Left cardiac atrium (tissue), 4 donors: ENCODE measurements around the gene AKIRIN1. TPM values are rescaled to one million over a fixed set of nuclear protein-coding genes. Genes with fewer than 3 reads are reported as not detected.
"Not testable (repeated sequence)": the region's sequence is repeated elsewhere in the genome, so short reads cannot be mapped to it uniquely, and the experiment has no call there.

Experiments used
- ATAC-seq, 2 donors: fragments of 200-7000 bp; cut with Tn5 transposase; one replicate each; pipeline ENCODE4 v1.9.1; 2020; ENCODE audit warnings: mild to moderate bottlenecking in 2 of 2, moderate library complexity in 2 of 2
- DNase-seq: peaks from one replicate; pipeline ENCODE4 v3.0.0-alpha.2; 2020
- intact Hi-C, 2 donors: fragments of 100-400 bp; cut with DNase I; formaldehyde crosslinking; loops; one replicate each; pipeline versions ENCODE4 v1.14.1 to v1.15.1; 2022 to 2023
- total RNA-seq, 2 donors: library from RNA; stranded (reverse); fragmentation: NEBNext Ultra II Directional; extraction: Animal tissue kit (Norgen Biotek cat#: 25700); gene quantifications; one replicate each; pipeline ENCODE4 v1.2.1, GENCODE V29; 2021
- donor health status: DM: no; HTN: yes; CAD: no.
- donor health status: DM: no; HTN: yes; CAD: no; lungs with severe emphysema.
- donor health status: DM: yes; HTN: yes; CAD: no.
- donor health status: Dilated cardiomyopathy.

The AKIRIN1 gene
- total RNA-seq, 2 donors from 2014 or later = 42.4 to 63.9 TPM

DNA sequence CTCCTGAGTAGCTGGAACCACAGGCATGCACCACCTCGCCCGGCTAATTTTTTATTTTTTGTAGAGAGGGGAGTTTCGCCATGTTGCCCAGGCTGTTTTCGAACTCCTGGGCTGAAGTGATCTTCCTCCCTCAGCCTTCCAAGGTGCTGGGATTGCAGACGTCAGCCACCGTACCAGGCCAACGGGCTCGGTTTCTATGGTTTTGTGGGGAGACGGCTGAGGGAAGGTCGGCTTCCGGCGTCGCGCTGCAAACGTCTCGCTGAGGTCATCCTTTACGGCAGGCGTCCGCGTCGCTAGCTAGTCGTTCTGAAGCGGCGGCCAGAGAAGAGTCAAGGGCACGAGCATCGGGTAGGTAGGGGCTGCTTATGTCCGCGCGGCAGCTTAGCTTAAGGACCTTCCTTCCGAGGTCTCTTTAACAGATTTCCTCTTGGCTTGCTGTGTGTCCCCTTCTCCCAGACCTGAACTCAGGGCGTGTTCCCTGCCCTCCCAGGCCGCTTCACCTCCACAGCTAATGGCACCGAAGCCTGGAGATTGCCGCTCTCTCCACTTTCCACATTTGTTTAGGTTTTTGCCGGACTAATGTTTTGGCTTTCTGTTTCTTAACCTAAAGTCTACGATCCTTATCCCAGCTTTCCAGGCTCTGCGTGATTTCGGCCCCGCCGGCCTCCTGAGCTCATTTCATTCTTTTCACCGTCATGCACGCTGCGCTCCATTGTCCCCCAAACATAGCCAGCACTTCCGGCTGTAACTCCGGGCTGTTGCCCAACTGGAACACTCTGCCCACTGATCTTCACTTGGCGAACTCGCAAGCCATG is 35.2 kb downstream of the AKIRIN1 start, which contains the start of gene NDUFS5:
NDUFS5 (plus strand) TSS at position 300 of the 815 bp plus-strand sequence. CDS start 2,375 bp downstream, outside the sequence.
- ATAC-seq = peak; percentile 96 to 97
- intact Hi-C loops = loop anchor here in 1 of 2 donors (2.0 kb wide), 1 partner anchor 55 kb away; no protein-coding TSS in a partner anchor

DNA sequence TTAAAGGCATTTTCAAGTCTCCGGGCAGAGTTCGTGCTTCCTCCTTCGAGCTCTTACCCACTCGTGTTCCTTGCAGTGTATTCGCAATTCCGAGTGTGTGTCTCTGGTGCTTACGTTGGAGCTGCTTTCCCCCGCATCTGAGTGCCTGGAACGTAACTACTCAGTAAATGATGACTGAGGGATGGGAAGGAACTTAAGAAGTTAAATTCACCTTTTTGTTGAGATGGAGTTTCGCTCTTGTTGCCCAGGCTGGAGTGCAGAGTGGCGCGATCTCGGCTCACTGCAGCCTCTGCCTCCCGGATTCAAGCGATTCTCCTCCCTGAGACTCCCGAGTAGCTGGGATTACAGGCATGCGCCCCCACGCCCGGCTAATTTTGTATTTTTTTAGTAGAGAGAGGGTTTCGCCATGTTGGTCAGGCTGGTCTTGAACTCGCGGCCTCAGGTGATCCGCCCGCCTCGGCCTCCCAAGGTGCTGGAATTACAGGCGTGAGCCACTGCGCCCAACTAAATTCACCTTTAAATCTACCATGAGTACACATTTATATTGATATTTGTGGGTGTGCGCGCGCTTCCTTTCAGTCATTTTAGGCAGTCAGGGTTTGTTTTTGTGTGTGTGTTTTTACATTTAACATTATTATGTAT is 35.9 kb downstream of the AKIRIN1 start:
- no peak for DNase-seq
- no peak for ATAC-seq
- intact Hi-C loops = loop anchor here in 1 of 2 donors (2.0 kb wide), 1 partner anchor 54 kb away; no protein-coding TSS in a partner anchor

More for the DNA sequence above, 35.2 kb downstream of the AKIRIN1 start, which contains the start of gene NDUFS5:
- DNase-seq = peak; percentile 95

DNA sequence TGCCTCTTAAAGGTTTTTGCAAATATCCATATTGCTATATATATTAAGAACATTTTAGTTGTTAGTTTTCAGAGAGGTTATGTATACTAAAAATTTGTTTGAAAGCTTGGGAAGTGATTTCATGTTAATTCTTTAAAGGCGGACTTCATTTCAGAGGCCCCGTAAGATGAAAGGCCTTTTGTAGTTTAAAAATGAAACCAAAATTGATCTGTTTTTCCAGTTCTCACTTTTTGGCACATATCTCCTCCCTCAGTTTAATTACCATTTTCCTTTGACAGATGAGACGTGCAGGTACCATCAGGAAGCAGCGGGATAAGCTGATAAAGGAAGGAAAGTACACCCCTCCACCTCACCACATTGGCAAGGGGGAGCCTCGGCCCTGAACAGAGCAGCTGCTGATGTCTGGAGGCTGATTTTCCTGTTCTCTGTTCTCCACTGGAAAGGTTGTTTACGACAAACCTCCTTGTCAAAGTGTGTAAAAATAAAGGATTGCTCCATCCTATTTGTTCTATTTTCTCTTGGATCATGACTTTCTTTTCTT is 43.1 kb downstream of the AKIRIN1 start:
- no peak for DNase-seq
- intact Hi-C loops = no loop called here
- ATAC-seq = no peak

DNA sequence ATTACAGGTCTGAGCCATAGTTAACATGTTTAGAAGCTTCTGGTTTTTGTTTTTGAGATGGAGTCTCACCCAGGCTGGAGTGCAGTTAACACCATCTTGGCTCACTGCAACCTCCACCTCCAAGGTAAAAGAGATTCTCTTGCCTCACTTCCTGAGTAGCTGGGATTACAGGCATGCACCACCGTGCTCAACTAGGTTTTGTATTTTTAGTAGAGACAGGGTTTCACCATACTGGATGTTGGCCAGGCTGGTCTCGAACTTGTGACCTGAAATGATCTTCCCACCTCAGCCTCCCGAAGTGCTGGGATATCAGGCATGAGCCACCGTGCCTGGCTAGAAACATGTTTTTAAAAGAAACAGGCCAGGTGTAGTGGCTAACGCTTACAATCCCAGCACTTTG is 45.6 kb downstream of the AKIRIN1 start:
- intact Hi-C loops = no loop called here
- DNase-seq (no peak), ATAC-seq (no peak)

DNA sequence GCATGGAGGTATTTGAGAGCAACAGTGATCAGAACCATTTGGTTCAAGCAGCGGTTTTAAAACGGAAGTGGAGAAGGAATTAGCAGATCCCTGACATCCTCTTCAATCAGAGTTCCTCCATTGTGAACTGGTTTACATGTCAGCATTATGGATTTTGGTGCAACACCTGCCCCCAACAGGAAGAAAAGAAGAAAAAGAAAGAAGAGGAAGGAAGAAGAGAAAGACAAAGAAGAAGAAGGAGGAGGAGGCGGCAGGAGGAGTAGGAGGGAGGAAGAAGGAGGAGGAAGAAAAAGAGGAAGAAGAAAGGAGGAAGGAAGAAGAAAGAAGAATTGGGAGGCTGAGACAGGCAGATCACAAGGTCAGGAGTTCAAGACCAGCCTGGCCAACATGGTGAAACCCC is 52.4 kb downstream of the AKIRIN1 start:
- intact Hi-C loops = no loop called here
- ATAC-seq (no peak), DNase-seq (no peak)

DNA sequence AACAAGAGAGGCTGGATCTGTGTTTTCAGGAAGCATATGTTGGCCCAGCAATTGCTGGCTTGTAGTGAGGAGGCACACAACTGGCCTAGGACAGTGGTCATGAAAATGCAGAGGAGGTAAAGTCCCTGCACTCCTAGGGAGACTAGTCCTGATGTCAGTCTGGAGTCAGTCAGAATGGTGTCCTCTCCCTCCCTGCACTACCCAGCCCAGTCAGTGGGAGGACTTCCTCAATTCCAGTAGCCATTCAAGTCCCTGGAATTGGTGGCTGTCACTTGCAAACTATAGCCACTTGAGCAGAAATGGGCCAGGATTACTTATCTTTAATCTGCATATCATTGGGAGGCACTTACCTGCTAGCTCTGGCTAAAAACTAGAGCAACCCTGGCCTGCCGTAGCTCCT is 53.7 kb downstream of the AKIRIN1 start:
- ATAC-seq (no peak), DNase-seq (no peak)
- intact Hi-C loops = no loop called here

DNA sequence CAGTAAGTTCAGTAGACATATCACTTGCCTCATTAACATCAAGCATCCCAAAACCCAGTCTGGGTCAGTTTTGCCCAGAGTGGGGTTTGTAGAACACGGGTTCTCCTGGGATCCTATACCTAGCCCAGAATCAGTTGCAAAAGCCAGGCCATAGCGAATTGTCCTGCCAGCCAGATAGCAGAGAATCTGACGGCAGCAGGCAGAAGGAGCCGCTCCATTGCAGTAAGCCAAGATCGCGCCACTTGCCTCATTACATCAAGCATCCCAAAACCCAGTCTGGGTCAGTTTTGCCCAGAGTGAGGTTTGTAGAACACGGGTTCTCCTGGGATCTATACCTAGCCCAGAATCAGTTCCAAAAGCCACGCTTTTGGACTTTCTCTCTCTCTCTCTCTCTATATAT is 54.2 kb downstream of the AKIRIN1 start:
- intact Hi-C loops = no loop called here
- no peak for ATAC-seq
- no peak for DNase-seq

DNA sequence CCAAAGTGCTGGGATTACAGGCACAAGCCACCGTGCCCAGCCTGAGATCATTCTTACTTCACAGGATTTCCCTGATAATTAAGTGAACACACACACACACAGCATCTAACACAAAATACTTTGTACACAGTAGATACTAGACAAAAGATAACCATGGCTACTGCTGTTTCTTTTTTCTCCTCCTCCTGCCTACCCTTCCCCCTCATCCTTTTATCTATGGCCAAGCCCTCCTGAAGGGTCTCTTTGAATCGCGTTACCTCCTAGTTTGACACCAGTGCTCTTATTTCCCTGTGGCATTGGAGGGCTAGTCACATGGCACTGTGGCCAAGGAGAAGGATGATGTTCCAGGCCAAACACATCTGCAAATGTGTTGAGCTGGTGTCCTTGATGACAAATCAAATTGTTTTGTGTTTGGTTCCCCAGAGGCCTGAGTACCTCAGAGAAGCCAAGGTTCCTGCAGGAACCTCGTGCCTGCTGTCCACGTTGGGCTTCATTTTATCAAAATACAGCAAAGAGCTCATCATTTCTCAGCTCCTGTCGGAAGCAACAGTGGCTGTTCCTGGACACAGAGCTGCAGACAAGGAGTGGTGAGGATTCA is 55.6 kb downstream of the AKIRIN1 start:
- DNase-seq = no peak
- intact Hi-C loops = no loop called here
- ATAC-seq = peak in 1 of 2 donors; percentile 16

DNA sequence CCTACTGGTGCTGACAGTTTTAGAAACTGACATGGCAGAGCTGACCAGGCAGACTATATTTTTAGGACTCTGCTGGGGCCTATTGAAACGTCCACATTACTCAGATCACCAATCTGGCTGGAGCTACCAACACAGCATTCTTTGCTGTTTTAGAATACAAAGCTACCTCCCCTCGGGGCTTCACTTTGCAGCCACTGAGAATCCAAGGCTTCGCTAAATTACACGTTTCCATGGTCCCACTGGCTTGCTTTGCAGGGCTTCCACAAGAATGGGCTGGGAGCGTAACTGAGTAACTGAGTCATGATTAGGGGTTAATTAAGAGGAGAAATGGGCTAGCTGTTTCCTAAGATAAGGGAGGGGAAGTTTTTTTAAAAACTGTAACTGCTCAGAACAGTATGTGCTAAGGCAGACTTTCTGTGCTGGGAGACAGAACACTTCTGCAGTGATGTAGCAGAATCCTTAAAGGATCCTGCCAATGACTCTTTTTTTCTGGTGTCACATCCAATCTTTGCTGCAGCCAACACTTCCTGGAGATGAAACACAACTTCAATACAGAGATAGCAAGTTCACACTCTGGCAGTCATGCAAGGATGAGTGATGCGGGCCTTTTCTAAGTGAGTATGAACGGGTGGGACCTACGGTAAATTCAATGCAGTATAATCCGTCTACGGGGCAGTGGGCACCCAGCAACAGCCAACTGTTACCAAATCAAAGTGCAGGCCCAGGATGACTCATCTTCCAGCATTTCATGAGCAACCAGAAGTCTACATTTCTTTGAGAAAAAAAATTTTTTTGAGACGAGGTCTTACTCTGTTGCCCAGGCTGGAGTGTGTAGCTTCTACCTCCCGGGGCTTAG is 56.5 kb downstream of the AKIRIN1 start:
- peak; percentile 70 for DNase-seq
- peak; percentile 84 to 89 for ATAC-seq
- intact Hi-C loops = no loop called here

DNA sequence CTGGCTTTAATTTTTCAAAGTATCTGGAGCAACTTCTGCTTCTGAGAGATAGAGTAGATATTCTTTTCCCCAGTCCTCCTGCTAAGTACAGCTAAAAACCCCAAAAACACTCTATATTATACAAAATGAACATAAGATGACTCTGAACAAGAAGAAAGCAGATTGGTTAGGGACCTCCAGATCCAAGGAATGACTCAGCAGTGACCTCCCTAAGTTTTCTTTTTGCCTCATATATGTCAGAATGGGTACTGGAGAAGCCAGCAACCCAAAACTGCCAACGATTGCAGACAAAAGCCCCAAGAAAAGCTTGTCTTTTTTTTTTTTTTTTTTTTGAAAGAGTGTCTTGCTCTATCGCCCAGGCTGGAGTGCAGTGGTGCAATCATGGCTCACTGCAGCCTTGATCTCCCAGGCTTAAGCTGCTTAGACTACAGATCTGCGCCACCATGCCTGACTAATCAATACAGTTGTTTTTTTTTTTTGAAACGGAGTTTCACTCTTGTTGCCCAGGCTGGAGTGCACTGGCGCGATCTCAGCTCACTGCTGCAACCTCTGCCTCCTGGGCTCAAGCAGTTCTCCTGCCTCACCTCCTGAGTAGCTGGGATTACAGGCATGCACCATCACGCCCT is 57.8 kb downstream of the AKIRIN1 start:
- intact Hi-C loops = no loop called here
- DNase-seq (no peak), ATAC-seq (no peak)

DNA sequence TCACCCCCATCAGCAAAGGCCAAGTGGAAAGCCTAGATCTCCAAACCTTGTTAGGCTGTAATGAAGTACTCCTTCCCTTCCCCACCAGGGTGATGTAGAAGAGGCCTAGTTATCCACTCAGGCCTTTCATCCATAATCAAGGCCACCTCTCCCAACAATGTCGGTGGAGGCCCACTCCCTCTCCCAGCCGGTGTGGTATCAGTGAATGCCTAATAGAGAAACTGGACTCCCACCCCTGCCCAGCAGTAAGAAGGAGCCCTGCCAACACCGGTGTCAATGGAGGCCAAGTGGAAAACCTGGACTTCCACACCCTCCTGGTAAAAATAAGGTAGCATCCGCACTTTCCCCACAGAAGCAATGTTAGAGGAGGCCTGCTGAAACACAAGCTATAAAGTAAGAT is 58.9 kb downstream of the AKIRIN1 start:
- DNase-seq (no peak), ATAC-seq (no peak)
- intact Hi-C loops = no loop called here

DNA sequence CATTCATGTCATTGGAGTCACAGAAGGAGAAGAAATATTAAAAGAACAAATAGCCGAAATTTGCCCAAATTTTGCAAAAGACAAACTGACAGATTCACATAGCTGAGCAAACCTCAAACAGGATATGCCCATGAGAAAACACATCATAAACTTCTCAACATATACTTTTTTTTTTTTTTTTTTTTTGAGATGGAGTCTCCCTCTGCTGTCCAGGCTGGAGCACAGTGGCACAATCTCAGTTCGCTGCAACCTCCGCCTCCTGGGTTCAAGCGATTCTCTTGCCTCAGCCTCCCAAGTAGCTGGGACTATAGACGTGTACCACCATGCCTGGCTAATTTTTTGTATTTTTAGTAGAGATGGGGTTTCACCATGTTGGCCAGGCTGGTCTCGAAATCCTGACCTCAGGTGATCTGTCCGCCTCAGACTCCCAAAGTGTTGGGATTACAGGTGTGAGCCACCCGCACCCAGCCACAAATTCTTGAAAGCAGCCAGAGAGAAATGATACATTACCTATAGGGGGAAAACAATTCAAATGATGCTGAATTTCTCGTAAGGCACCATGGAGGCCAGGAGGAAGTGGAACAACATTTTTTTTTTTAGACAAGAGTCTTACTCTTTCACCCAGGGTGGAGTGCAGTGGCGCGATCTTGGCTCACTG is 60.2 kb downstream of the AKIRIN1 start:
- ATAC-seq, DNase-seq, intact Hi-C loops: not testable (repeated sequence)

DNA sequence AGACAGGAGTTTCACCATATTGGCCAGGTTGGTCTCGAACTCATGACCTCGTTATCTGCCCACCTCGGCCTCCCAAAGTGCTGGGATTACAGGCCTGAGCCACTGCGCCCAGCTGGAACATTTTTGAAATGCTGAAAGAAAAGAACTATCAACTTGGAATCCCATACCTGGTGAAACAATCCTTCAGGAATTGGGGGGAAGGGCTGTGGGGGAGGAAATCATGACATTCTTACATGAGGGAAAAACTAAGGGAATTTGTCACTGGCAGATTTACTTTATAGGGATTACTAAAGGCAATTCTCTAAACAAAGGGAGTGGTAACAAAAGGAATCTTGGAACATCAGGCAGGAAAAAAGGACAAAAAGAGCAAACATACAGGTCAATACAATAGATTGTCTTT is 60.9 kb downstream of the AKIRIN1 start:
- no peak for DNase-seq
- intact Hi-C loops = no loop called here
- ATAC-seq = no peak

DNA sequence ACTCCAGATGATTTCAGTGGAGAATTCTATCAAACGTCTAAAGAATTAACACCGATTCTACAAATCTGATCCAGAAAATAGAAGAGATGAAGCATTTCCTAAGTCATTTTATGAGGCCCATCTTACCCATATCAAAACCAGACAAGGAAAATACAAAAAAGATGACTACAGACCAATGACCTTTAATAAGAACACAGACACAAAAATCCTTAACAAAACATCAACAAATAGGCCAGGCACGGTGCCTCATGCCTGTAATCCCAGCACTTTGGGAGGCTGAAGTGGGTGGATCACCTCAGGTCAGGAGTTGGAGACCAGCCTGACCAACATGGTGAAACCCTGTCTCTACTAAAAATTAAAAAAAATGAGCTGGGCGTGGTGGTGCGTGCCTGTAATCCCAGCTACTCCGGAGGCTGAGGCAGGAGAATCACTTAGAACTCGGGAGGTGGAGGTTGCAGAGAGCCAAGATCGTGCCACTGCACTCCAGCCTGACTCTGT is 64.2 kb downstream of the AKIRIN1 start:
- DNase-seq, ATAC-seq, intact Hi-C loops: not testable (repeated sequence)
